Gastroesophageal sphincter (tissue), 3 donors: Measurements from ENCODE around the gene ANKS1A.

ENCODE experiments used
- EP300 ChIP-seq: sonication (generic); formaldehyde crosslinking; IDR thresholded peaks from one replicate; pipeline ENCODE4 v1.6.1; 2017; ENCODE audit warnings: antibody characterized with exemption, mild to moderate bottlenecking
- POLR2A ChIP-seq, 2 donors: fragments of 450-650 bp; IDR thresholded peaks; one replicate each; pipeline ENCODE4 v1.6.1; 2017; ENCODE audit warnings: antibody characterized with exemption in 2 of 2, mild to moderate bottlenecking in 2 of 2, moderate library complexity in 1 of 2
- POLR2AphosphoS5 ChIP-seq: sonication (generic); formaldehyde crosslinking; IDR thresholded peaks from one replicate; pipeline ENCODE4 v1.6.1; 2017; ENCODE audit warnings: antibody characterized with exemption
- TF ChIP-seq, protein P1 (sequence below), 4 experiments: fragments of 200-600 bp in 2 of 4; fragments of 450-650 bp in 2 of 4; sonication (generic) in 1 of 4; IDR thresholded peaks; one replicate each; pipeline ENCODE4 v1.5.1; 2017 to 2019; ENCODE audit warnings: antibody characterized with exemption in 4 of 4, mild to moderate bottlenecking in 2 of 4, moderate library complexity in 2 of 4

- TF ChIP-seq POLR2AphosphoS5 (no peak), EP300 (no peak), POLR2A (IDR thresholded peaks at IDR 0.05) (no peak)
- TF ChIP-seq, protein P1, sequence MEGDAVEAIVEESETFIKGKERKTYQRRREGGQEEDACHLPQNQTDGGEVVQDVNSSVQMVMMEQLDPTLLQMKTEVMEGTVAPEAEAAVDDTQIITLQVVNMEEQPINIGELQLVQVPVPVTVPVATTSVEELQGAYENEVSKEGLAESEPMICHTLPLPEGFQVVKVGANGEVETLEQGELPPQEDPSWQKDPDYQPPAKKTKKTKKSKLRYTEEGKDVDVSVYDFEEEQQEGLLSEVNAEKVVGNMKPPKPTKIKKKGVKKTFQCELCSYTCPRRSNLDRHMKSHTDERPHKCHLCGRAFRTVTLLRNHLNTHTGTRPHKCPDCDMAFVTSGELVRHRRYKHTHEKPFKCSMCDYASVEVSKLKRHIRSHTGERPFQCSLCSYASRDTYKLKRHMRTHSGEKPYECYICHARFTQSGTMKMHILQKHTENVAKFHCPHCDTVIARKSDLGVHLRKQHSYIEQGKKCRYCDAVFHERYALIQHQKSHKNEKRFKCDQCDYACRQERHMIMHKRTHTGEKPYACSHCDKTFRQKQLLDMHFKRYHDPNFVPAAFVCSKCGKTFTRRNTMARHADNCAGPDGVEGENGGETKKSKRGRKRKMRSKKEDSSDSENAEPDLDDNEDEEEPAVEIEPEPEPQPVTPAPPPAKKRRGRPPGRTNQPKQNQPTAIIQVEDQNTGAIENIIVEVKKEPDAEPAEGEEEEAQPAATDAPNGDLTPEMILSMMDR (IDR thresholded peaks at IDR 0.05) = no peak
Measured at GRCh38 chr6:35041086-35041861, 152.2 kb downstream of the ANKS1A start.
